HUDEP-2 (cell line): ENCODE measurements around the gene TMEM200C.

Source experiments
- DNase-seq, 76 experiments: peaks; one replicate each; lab custom pipeline; 2025; ENCODE audit not compliant: unreplicated experiment in 76 of 76; lab: John Stamatoyannopoulos, UW

The TMEM200C gene

DNA sequence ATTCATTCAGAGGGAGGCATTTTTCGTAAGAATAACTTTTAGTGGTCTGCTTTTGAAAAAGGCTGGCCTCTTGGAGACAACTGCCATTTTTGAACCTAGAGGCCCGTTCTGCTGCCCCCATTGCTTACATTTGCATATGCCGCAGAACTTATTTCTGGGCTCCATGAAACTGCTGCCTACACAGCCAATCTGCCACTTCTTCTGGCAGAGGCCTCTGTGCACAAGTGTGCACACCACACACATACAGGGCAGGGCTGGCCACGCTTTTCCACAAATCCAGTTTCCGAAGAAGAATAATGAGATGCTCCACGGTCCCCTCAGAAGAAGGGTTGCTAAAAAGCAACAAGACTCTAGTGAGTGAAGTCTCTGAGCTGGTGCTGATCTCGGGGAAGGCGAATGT, 56.2 kb downstream of the TMEM200C start:
- no peak for DNase-seq
